Tibial nerve (tissue), 4 donors: ENCODE results near the gene SMCO2. TPM values are rescaled to one million over a fixed set of nuclear protein-coding genes. Genes with fewer than 3 reads are reported as not detected.

ENCODE experiments used
- DNase-seq, 2 donors: peaks; one replicate each; pipeline ENCODE4 v3.0.0-alpha.2; 2019; ENCODE audit warnings: low spot score in 2 of 2
- H3K27ac ChIP-seq, 4 donors: fragments of 200-600 bp; sonication (generic) in 3 of 4; one replicate each; pipeline ENCODE4 v1.5.1; 2017 to 2019; ENCODE audit warnings: mild to moderate bottlenecking in 1 of 4
- H3K27me3 ChIP-seq, 2 donors: fragments of 200-600 bp; sonication (generic) in 1 of 2; one replicate each; pipeline versions ENCODE4 v1.5.1 to v1.6.0; 2017 to 2019
- H3K36me3 ChIP-seq, 3 donors: fragments of 200-600 bp; sonication (generic); one replicate each; pipeline ENCODE4 v1.5.1; 2018 to 2019
- H3K4me1 ChIP-seq, 4 donors: fragments of 200-600 bp; sonication (generic) in 3 of 4; one replicate each; pipeline ENCODE4 v1.5.1; 2017 to 2019
- H3K4me3 ChIP-seq, 4 donors: fragments of 200-600 bp; sonication (generic) in 3 of 4; one replicate each; pipeline ENCODE4 v1.5.1; 2017 to 2019; ENCODE audit warnings: mild to moderate bottlenecking in 1 of 4, moderate library complexity in 1 of 4
- H3K9me3 ChIP-seq, 4 donors: fragments of 200-600 bp; sonication (generic) in 3 of 4; one replicate each; pipeline ENCODE4 v1.5.1; 2017 to 2019
- CTCF ChIP-seq, 5 experiments: fragments of 200-600 bp in 3 of 5; fragments of 450-650 bp in 2 of 5; sonication (generic) in 3 of 5; IDR thresholded peaks; one replicate each; pipeline ENCODE4 v1.5.1; 2016 to 2019; ENCODE audit warnings: antibody characterized with exemption in 5 of 5, mild to moderate bottlenecking in 3 of 5, moderate library complexity in 2 of 5
- EP300 ChIP-seq, 2 donors: sonication (generic); formaldehyde crosslinking; IDR thresholded peaks; one replicate each; pipeline ENCODE4 v1.6.1; 2017; ENCODE audit warnings: antibody characterized with exemption in 2 of 2, mild to moderate bottlenecking in 1 of 2
- POLR2A ChIP-seq, 2 donors: fragments of 450-650 bp; IDR thresholded peaks; one replicate each; pipeline ENCODE4 v1.6.1; 2017; ENCODE audit warnings: antibody characterized with exemption in 2 of 2, mild to moderate bottlenecking in 2 of 2, moderate library complexity in 2 of 2
- WGBS, 2 donors: methylation state at CpG; one replicate each; pipeline ENCODE4 v1.1.5; 2018; 5-methylcytosine and 5-hydroxymethylcytosine counted together
- total RNA-seq, 4 donors: library from RNA; depleted of rRNA; stranded (reverse); fragments of >200 nt; gene quantifications; one replicate each; pipeline ENCODE4 v1.1.0, GENCODE V29; 2016

SMCO2 gene
- total RNA-seq, 4 donors from 2014 or later = not detected

DNA sequence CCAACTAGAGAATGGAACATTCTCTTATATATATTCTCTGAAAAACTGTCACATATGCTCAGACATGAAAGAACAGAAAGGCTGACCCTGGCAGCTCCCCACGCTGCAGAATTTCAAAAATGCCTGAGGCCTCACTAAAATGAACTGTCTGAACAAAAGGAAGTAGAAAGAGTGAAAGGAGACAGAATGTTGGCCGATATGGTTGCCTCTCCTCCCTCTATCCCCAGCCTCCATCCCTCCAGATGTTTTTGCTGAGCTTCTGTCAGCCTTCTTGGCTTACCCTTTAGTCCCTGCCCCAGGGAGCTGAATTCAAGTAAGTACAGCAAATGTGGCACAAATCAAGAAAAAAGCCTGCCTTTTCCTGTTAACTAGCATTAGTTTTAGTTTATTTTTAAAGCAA lies 6.9 kb downstream of the SMCO2 start:
- DNase-seq = no peak
- Histone ChIP-seq H3K4me3 (no peak overlapping the region), H3K9me3 (no peaks in the 10 kb centered on the region), H3K27me3 (no peaks in the 10 kb centered on the region), H3K4me1 (no peaks in the 10 kb centered on the region), H3K36me3 (no peaks in the 10 kb centered on the region), H3K27ac (no peak overlapping the region)
- WGBS, 2 donors = 35 to 37% methylated on average over 2 of the region's 2 CpGs
- TF ChIP-seq CTCF (IDR thresholded peaks at IDR 0.05) = no peak
- no peak for TF ChIP-seq POLR2A (IDR thresholded peaks at IDR 0.05)
- TF ChIP-seq EP300 (IDR thresholded peaks at IDR 0.05) = no peak

DNA sequence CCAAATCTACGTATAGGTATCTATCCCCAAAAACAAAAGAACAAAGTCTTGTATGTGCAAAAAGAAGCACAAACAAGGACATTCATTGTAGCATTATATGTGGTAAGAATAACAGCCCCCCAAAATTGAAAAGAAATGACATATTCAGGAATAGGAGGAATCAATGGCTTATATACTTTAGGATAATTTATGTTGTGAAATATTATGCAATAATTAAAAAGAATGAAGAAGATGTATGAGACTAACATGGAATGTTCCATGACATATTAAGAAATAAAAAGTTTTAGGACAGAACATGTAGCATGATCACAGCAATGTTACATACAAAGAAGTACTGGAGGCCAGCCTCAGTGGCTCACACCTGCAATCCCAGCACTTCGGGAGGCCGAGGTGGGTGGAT lies 9.1 kb downstream of the SMCO2 start:
- WGBS, 2 donors = 90 to 96% methylated on average over 3 of the region's 3 CpGs
- H3K27me3 ChIP-seq = no peaks in the 10 kb centered on the region

GRCh38 chr12:27456618-27457017 lies 10.1 kb downstream of the SMCO2 start:
- TF ChIP-seq POLR2A (IDR thresholded peaks at IDR 0.05) = no peak
- TF ChIP-seq EP300 (IDR thresholded peaks at IDR 0.05) = no peak
- TF ChIP-seq CTCF (IDR thresholded peaks at IDR 0.05) = no peak

More for the DNA sequence above, 9.1 kb downstream of the SMCO2 start:
- TF ChIP-seq EP300 (IDR thresholded peaks at IDR 0.05) = no peak
- TF ChIP-seq CTCF (IDR thresholded peaks at IDR 0.05) = no peak
- TF ChIP-seq POLR2A (IDR thresholded peaks at IDR 0.05) = no peak
- no peaks in the 10 kb centered on the region for H3K36me3 ChIP-seq
- peaks cover 0 to 4% (median 0%) of the 10 kb centered on the region in 4 donors for H3K9me3 ChIP-seq
- H3K27ac ChIP-seq = no peak overlapping the region
- H3K4me3 ChIP-seq = no peak overlapping the region
- no peaks in the 10 kb centered on the region for H3K4me1 ChIP-seq
- no peak for DNase-seq

GRCh38 chr12:27460471-27460978 lies 14.0 kb downstream of the SMCO2 start:
- 73 to 78% methylated on average over 7 of the region's 7 CpGs for WGBS, 2 donors
- TF ChIP-seq EP300 (IDR thresholded peaks at IDR 0.05) (no peak), CTCF (IDR thresholded peaks at IDR 0.05) (no peak), POLR2A (IDR thresholded peaks at IDR 0.05) (no peak)
- no peak for DNase-seq

More at GRCh38 chr12:27456618-27457017, 10.1 kb downstream of the SMCO2 start:
- no peak overlapping the region for H3K4me3 ChIP-seq
- H3K36me3 ChIP-seq = no peaks in the 10 kb centered on the region
- peaks cover 0 to 3% (median 0%) of the 10 kb centered on the region in 4 donors for H3K4me1 ChIP-seq
- no peaks in the 10 kb centered on the region for H3K27me3 ChIP-seq
- peaks cover 0 to 4% (median 0%) of the 10 kb centered on the region in 4 donors for H3K9me3 ChIP-seq
- no peak for DNase-seq
- 95 to 98% methylated on average over 3 of the region's 3 CpGs for WGBS, 2 donors
- H3K27ac ChIP-seq = no peak overlapping the region

DNA sequence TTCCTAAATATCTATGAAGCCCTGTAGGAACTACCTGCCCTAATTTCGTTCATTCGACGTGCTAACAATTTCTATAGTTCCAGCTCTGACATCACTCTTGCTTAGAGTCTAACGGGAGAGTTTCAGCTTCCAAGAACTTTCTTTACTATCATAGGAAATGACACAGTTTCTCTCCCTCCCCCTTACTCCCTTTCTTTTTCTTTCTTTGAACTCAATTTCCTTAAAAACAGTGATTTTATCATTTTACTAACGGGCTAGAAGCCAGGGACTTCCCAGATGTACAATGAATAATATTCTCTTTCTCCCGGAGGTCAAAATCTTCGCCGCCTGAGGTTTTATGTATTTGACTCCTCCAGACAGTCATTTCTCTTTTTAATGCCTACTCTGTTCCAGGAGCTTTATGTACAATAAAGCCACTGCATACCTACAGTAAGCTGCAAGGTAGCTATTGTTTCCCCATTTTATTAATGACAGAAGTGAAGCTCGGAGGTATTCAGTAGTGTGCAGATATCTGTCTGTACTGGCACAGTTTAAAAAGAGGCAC lies 15.7 kb downstream of the SMCO2 start:
- no peaks in the 10 kb centered on the region for H3K27me3 ChIP-seq
- H3K36me3 ChIP-seq = no peaks in the 10 kb centered on the region
- H3K9me3 ChIP-seq = peaks cover 0 to 4% (median 0%) of the 10 kb centered on the region in 4 donors
- TF ChIP-seq POLR2A (IDR thresholded peaks at IDR 0.05) (no peak), CTCF (IDR thresholded peaks at IDR 0.05) (no peak)
- peak overlapping the region in 1 of 4 donors; percentile 32 for H3K27ac ChIP-seq
- H3K4me3 ChIP-seq = no peak overlapping the region
- peaks cover 0 to 23% (median 0%) of the 10 kb centered on the region in 4 donors for H3K4me1 ChIP-seq
- 6 to 9% methylated on average over 9 of the region's 9 CpGs for WGBS, 2 donors
- no peak for DNase-seq

More at GRCh38 chr12:27460471-27460978, 14.0 kb downstream of the SMCO2 start:
- H3K27me3 ChIP-seq = no peaks in the 10 kb centered on the region
- H3K36me3 ChIP-seq = no peaks in the 10 kb centered on the region
- no peak overlapping the region for H3K27ac ChIP-seq
- H3K4me1 ChIP-seq = peaks cover 0 to 23% (median 0%) of the 10 kb centered on the region in 4 donors
- peaks cover 0 to 4% (median 0%) of the 10 kb centered on the region in 4 donors for H3K9me3 ChIP-seq
- no peak overlapping the region for H3K4me3 ChIP-seq
